SH-SY5Y (cell line): ENCODE results near the gene TCF12.

Experiments used
- GATA2 ChIP-seq: IDR thresholded peaks from 2 replicates; pipeline ENCODE4 v1.6.1; 2011; ENCODE audit warnings: mild to moderate bottlenecking, low read depth, low read length
- GATA3 ChIP-seq: IDR thresholded peaks from 2 replicates; pipeline ENCODE4 v1.6.1; 2011; ENCODE audit warnings: low read depth, mild to moderate bottlenecking, low read length, moderate library complexity

TCF12 gene

DNA sequence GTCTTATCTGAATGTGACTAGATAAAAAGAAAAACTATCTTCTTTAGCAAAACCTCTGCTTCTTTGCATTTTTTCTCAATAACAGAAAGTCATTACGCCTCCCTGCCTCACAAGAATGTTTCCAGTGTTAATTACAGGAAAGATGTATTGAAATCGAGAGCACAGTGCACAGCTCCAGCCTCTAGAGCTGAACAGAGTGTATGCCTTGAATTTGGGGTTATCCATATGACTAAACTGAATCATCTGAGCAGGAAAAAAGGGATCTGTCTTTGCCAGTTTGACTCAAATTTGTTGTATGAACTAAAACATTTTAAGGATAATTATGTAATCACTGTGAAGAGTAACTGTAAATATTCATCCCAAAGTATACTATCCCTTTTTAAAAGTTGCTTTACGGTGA, 308.7 kb downstream of the TCF12 start:
- no peak for TF ChIP-seq GATA2
- TF ChIP-seq GATA3, result no peak

- TF ChIP-seq GATA3, result peak; percentile 90
- TF ChIP-seq GATA2, result peak; percentile 75
Measured at GRCh38 chr15:57227899-57228298, 309.5 kb downstream of the TCF12 start.

GRCh38 chr15:57228395-57228794, 310.0 kb downstream of the TCF12 start:
- TF ChIP-seq GATA3 (no peak), GATA2 (no peak)

- TF ChIP-seq GATA2, result no peak
- no peak for TF ChIP-seq GATA3
Measured at GRCh38 chr15:57229051-57229450, 310.6 kb downstream of the TCF12 start.

DNA sequence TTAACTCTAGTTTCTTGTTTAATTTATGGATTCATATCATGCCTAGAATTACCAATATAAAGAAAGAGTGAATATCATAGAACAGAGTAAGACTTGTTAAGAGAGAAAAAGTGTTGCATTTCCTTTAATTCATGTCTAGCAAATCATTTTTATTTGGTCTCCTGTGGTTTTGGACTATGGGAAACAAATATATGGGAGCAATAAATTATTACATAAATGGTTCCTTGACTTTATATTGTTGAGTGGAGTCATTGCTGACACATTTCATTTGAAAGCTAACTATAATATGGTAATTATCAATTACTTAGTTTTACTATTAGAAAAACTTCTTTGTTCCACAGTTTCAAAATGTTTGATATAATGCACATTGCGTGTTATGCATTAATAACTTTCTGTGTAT, 313.1 kb downstream of the TCF12 start:
- TF ChIP-seq GATA3 (no peak), GATA2 (no peak)

DNA sequence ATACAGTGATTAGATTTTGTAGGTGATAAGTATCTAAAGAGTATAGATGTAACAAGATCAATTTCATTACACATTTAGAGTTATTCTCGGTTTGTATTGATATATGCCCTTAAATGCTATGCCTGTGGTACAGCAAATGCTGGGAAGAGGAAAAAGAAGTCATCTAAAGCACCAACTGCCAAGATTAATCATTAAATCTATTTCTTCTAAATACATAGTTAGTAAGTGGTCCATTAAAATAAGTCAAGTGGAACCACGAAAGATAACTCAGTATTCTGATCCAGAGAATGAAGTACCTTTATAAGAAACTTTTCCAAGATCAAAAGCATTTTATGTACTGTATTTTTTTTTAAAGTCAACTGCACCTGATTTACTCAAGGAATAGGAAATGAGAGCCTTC, 315.7 kb downstream of the TCF12 start:
- TF ChIP-seq GATA2 (no peak), GATA3 (no peak)

- TF ChIP-seq GATA3 (no peak), GATA2 (no peak)
Measured at GRCh38 chr15:57235186-57235585, 316.7 kb downstream of the TCF12 start.

- TF ChIP-seq GATA2, result no peak
- TF ChIP-seq GATA3, result no peak
Measured at GRCh38 chr15:57235873-57236272, 317.4 kb downstream of the TCF12 start.

- TF ChIP-seq GATA2 (no peak), GATA3 (no peak)
Measured at GRCh38 chr15:57236561-57237300, 318.3 kb downstream of the TCF12 start.

- TF ChIP-seq GATA2 (no peak), GATA3 (no peak)
Measured at GRCh38 chr15:57237301-57237642, 318.8 kb downstream of the TCF12 start.

DNA sequence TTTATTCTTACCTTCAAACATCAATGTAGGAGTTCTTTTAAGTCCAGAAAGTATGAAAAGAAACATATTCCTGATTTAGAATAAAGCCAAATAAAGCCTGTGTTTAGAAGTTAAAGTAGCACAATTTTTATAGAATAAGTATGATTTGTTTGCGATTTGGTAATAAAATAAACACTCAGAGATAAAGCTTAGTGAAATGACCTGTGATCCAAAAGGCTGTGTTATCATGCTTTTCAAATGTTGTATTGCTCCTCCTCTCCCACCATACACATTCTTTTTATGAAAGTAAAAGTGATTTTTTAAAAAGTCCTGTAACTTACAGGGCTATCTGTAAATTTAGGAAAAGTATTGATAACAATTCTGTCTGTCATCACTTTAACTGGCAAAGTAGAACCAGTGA, 319.2 kb downstream of the TCF12 start:
- TF ChIP-seq GATA2 (no peak), GATA3 (no peak)

- TF ChIP-seq GATA2, result no peak
- no peak for TF ChIP-seq GATA3
Measured at GRCh38 chr15:57245130-57245529, 326.7 kb downstream of the TCF12 start.

DNA sequence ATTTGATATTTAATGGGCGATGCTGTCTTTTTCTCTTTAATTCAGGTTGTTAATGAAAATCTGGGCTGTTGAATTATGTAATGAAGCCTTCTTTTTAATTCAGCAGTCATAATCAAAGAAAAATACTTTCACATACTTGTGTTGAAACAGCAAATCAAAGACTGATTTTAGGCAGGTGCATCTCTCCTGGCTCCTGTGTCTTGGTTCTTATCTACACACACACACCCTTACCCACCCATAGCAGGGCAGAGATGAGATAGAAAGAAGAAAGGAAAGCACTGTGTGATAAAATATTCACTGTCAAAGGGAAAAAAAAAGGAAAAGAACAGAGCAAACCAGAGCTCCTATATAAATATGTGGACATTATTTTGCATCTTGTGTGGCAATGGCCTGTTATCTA, 327.3 kb downstream of the TCF12 start:
- TF ChIP-seq GATA3 (no peak), GATA2 (no peak)

DNA sequence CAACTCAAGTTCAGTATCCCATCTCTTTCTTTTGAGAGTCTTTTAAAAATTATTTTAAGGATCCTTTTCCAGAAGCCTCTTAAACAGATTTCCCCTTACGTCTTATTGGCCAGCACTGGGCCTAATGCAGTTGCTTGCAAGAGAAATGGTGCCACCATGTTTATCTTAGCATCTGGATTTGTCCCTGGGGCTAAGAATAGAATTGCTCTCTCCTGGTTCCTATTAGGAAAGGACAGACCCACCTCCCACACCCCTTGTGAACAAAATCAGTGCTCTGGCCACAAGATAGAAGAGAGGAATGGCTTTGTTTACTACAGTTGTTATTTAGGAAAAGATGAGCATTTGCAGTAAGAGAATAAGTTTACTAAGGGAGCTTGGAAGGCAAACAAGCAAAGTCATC, 329.6 kb downstream of the TCF12 start:
- peak; percentile 94 for TF ChIP-seq GATA2
- peak; percentile 81 for TF ChIP-seq GATA3

DNA sequence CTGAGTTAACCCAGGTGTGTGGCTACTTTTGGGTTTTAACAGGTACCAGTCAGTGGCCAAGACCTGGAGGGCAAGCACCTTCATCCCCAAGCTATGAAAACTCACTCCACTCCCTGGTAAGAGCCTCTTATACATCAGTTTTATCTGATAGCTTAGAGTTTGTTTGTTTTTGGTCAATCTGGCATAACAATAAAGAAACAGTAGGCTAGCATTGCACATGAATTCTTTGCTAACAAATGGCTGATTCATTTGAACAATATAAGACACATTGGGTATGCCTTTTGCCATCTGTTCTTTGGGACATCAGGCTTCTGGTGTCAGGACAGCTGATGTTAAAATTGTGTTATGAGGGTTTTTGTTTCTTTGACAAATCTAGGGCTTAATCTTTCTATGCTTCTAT, 332.9 kb downstream of the TCF12 start:
- no peak for TF ChIP-seq GATA2
- no peak for TF ChIP-seq GATA3

DNA sequence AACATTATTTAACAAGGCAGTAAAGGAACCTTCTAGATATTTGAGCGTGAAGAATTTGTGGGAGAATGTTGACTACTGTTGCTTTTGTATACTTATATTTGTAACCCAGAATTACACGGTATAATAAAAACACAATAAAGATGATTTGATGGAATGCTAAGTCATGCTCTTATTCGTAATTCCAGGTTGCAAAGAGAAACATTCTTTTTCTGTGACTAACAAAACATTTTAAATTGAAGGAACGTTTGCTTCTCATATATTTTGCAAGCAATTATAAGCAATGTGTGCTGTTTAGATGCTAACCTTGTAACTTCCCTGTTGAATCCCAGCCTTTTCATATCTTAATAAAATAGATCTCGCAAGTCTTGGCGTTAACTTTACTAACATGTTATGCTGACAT, 333.5 kb downstream of the TCF12 start:
- TF ChIP-seq GATA2, result no peak
- no peak for TF ChIP-seq GATA3
